ENCODE results near the gene TMEM232.

- no peak for TF ChIP-seq CTCF (IDR thresholded peaks at IDR 0.05)
- no peak for TF ChIP-seq POLR2A (IDR thresholded peaks at IDR 0.05)
Measured at GRCh38 chr5:110544603-110545002, 181.9 kb downstream of the TMEM232 start.

Measured in thyroid gland (tissue), 4 donors.